COLO668 (cell line): ENCODE results near the gene ACAT1.
"Not testable (repeated sequence)": the region's sequence is repeated elsewhere in the genome, so short reads cannot be mapped to it uniquely, and the experiment has no call there.

ENCODE experiments used
- DNase-seq: peaks from one replicate; lab custom pipeline; 2025; ENCODE audit not compliant: unreplicated experiment; lab: John Stamatoyannopoulos, UW

The ACAT1 gene

DNA sequence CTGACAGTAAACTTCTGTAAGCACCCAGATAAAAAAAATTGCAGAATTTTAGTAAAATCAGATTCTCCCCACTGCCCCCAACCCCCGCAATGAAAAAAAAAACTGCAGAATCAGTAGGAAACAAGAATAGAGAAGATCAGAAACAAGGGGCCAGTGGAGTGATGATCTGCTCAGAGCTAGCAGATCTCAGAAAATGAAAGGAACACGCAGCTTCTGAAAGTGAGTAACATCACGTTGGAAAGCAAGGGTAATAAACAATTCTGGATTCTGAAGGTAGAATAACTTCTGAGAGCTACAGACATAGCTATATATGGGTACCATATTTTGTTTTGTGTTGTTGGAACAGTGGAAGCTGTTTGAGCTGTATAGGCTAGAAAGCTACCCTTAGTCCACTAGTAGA is 23.2 kb downstream of the ACAT1 start:
- DNase-seq, result no peak

DNA sequence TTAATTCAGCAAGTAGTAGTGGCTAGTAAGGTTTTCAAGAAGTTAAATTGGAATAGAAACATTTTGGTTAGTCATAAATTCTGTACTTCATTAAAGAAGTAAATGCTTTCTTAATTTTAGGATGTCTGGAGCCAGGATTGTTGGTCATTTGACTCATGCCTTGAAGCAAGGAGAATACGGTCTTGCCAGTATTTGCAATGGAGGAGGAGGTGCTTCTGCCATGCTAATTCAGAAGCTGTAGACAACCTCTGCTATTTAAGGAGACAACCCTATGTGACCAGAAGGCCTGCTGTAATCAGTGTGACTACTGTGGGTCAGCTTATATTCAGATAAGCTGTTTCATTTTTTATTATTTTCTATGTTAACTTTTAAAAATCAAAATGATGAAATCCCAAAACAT is 25.8 kb downstream of the ACAT1 start:
- DNase-seq, result no peak

GRCh38 chr11:108148556-108148955 is 27.2 kb downstream of the ACAT1 start:
- no peak for DNase-seq

- DNase-seq, result no peak
These were observed 33.2 kb downstream of the ACAT1 start for GRCh38 chr11:108154591-108154990.

GRCh38 chr11:108160970-108161566 is 39.7 kb downstream of the ACAT1 start:
- no peak for DNase-seq

- not testable (repeated sequence) for DNase-seq
These were observed 41.5 kb downstream of the ACAT1 start for GRCh38 chr11:108162878-108163277.

DNA sequence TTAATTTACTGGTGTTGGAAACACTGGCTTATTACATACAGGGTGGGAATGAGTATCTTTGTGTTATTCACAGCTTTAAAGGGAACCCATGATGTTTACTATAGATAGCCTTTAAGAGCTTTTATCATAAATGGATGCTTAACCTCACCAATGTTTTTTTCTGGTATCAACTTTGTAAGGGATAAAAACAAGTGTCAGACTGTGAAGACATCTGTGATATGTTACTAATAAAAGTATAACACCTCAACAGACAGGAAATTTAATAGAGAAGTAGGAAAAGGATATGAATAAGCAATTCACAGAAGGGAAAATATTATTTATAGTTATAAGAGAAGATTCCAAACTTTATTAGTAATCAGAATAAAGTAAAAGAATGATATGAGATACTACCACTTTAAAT is 46.3 kb downstream of the ACAT1 start:
- DNase-seq, result no peak

DNA sequence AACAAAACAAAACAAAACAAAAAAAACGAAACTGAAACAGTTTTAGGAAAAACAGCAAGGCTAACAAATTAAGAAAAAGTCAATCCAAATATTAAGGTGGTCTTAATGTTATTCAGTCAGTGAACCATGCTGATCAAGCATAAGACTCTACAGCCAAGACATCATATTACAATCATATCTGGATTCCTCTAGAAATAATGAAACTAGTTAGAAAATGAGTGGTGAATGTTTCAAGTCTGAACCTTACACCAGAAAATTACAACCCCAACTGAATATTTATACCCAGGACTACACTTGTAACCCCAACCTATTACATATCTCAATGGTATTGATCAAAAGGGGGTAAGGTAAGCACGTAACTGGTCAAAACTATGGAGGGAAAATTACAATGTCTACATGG is 48.8 kb downstream of the ACAT1 start:
- no peak for DNase-seq

DNA sequence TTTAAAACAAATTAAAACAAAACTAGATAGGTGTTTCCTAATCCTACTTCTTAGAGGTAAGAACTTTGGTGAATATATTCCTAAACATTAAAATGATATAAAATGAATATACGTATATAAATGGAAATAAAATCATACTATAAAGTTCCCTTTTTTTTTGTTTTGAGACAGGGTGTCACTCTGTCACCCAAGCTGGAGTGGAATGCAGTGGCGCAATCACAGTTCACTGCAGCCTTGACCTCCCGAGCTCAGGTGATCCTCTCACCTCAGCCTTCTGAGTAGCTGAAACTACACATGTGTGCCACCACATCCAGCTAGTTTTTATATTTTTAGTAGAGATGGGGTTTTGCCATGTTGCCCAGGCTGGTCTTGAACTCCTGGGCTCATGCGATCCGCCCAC is 56.2 kb downstream of the ACAT1 start:
- no peak for DNase-seq

- DNase-seq, result no peak
These were observed 72.4 kb downstream of the ACAT1 start for GRCh38 chr11:108193725-108194124.

GRCh38 chr11:108196901-108197300 is 75.5 kb downstream of the ACAT1 start:
- no peak for DNase-seq
